ENCODE results near the gene APP.

- no peak for TF ChIP-seq CTCF (IDR thresholded peaks at IDR 0.05)
- no peak for TF ChIP-seq POLR2A (IDR thresholded peaks at IDR 0.05)
Measured at GRCh38 chr21:26195708-26196107, 25.1 kb upstream of the APP start.
